ENCODE results near the gene TMEM9B.
A peak's percentile ranks its signal among the peaks of the same experiment; 100 is the strongest.

DNA sequence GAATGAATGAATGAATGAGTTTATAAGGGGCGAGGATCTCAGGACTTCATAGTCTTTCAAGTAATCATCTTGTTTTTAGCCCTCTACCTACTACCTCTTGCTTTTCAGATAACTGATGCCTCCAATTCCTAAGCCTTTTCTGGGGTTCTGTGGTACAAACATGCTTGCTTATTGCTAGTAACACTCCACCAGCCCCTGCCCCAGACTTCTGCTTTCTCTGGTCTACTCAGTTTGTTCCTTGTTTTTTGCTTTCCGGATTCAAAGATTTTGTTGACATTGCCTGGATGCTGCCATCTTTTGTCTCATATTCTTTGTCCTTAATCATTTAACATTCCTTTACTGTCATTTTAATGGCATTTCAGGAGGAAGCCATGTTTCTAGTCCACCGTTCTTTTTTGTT lies 8.9 kb upstream of the TMEM9B start:
- TF ChIP-seq, protein P1, sequence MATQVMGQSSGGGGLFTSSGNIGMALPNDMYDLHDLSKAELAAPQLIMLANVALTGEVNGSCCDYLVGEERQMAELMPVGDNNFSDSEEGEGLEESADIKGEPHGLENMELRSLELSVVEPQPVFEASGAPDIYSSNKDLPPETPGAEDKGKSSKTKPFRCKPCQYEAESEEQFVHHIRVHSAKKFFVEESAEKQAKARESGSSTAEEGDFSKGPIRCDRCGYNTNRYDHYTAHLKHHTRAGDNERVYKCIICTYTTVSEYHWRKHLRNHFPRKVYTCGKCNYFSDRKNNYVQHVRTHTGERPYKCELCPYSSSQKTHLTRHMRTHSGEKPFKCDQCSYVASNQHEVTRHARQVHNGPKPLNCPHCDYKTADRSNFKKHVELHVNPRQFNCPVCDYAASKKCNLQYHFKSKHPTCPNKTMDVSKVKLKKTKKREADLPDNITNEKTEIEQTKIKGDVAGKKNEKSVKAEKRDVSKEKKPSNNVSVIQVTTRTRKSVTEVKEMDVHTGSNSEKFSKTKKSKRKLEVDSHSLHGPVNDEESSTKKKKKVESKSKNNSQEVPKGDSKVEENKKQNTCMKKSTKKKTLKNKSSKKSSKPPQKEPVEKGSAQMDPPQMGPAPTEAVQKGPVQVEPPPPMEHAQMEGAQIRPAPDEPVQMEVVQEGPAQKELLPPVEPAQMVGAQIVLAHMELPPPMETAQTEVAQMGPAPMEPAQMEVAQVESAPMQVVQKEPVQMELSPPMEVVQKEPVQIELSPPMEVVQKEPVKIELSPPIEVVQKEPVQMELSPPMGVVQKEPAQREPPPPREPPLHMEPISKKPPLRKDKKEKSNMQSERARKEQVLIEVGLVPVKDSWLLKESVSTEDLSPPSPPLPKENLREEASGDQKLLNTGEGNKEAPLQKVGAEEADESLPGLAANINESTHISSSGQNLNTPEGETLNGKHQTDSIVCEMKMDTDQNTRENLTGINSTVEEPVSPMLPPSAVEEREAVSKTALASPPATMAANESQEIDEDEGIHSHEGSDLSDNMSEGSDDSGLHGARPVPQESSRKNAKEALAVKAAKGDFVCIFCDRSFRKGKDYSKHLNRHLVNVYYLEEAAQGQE (IDR thresholded peaks at IDR 0.05; ENCODE audit: insufficient replicate concordance, low read depth): no peak
- TF ChIP-seq, protein P2, sequence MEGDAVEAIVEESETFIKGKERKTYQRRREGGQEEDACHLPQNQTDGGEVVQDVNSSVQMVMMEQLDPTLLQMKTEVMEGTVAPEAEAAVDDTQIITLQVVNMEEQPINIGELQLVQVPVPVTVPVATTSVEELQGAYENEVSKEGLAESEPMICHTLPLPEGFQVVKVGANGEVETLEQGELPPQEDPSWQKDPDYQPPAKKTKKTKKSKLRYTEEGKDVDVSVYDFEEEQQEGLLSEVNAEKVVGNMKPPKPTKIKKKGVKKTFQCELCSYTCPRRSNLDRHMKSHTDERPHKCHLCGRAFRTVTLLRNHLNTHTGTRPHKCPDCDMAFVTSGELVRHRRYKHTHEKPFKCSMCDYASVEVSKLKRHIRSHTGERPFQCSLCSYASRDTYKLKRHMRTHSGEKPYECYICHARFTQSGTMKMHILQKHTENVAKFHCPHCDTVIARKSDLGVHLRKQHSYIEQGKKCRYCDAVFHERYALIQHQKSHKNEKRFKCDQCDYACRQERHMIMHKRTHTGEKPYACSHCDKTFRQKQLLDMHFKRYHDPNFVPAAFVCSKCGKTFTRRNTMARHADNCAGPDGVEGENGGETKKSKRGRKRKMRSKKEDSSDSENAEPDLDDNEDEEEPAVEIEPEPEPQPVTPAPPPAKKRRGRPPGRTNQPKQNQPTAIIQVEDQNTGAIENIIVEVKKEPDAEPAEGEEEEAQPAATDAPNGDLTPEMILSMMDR (IDR thresholded peaks at IDR 0.05; ENCODE audit: insufficient read depth, low read length): no peak
- peak; percentile 79; the same call in 1 of the 2 replicates for TF ChIP-seq SPI1 (IDR thresholded peaks at IDR 0.05; ENCODE audit: borderline replicate concordance, low read depth)
- TF ChIP-seq GABPA (IDR thresholded peaks at IDR 0.05; ENCODE audit: low read depth): no peak
- TF ChIP-seq POLR2AphosphoS5 (IDR thresholded peaks at IDR 0.05; ENCODE audit: low read depth): no peak

Measured in HL-60 (cell line).